HG03095 (cell line): Measurements from ENCODE around the gene ZCCHC8.

ENCODE experiments used
- ATAC-seq: cut with Tn5 transposase; IDR thresholded peaks from one replicate; pipeline ENCODE4 v1.9.1; 2021; ENCODE audit warnings: moderate library complexity; ENCODE audit not compliant: unreplicated experiment

ZCCHC8 gene

GRCh38 chr12:122500685-122501488 is at the start of gene ZCCHC8:
Gene ZCCHC8 (minus strand): TSS chr12:122500932. CDS start chr12:122500840, 92 bp downstream.
- ATAC-seq: peak; percentile 91

- ATAC-seq: no peak
Observed at GRCh38 chr12:122547330-122547729, 46.6 kb upstream of the ZCCHC8 start.

GRCh38 chr12:122545855-122546254 is 45.1 kb upstream of the ZCCHC8 start:
- peak; percentile 77 for ATAC-seq

GRCh38 chr12:122544537-122544936 is 43.8 kb upstream of the ZCCHC8 start:
- no peak for ATAC-seq

- no peak for ATAC-seq
Observed at GRCh38 chr12:122538496-122538895, 37.8 kb upstream of the ZCCHC8 start.

- ATAC-seq: no peak
Observed at GRCh38 chr12:122537021-122537420, 36.3 kb upstream of the ZCCHC8 start.

- ATAC-seq: no peak
Observed at GRCh38 chr12:122533856-122534255, 33.1 kb upstream of the ZCCHC8 start.

- no peak for ATAC-seq
Observed at GRCh38 chr12:122528992-122529391, 28.3 kb upstream of the ZCCHC8 start.

- no peak for ATAC-seq
Observed at GRCh38 chr12:122528582-122528981, 27.9 kb upstream of the ZCCHC8 start.

GRCh38 chr12:122527478-122527944 is 26.8 kb upstream of the ZCCHC8 start:
- no peak for ATAC-seq

GRCh38 chr12:122526683-122527477 is 26.1 kb upstream of the ZCCHC8 start, which contains the start of the genes KNTC1 and RSRC2:
Gene KNTC1 (plus strand): TSS chr12:122527249. CDS start chr12:122530064, 2,815 bp downstream.
Gene RSRC2 (minus strand): TSS chr12:122526936. CDS start chr12:122526853, 83 bp downstream.
- peak; percentile 90 for ATAC-seq

GRCh38 chr12:122523846-122524718 is 23.4 kb upstream of the ZCCHC8 start:
- ATAC-seq: no peak

GRCh38 chr12:122523280-122523679 is 22.5 kb upstream of the ZCCHC8 start:
- no peak for ATAC-seq

- no peak for ATAC-seq
Observed at GRCh38 chr12:122520676-122521075, 19.9 kb upstream of the ZCCHC8 start.

GRCh38 chr12:122519418-122519817 is 18.7 kb upstream of the ZCCHC8 start:
- no peak for ATAC-seq

- ATAC-seq: no peak
Observed at GRCh38 chr12:122518908-122519307, 18.2 kb upstream of the ZCCHC8 start.

- ATAC-seq: no peak
Observed at GRCh38 chr12:122517877-122518276, 17.1 kb upstream of the ZCCHC8 start.

- no peak for ATAC-seq
Observed at GRCh38 chr12:122516544-122517361, 16.0 kb upstream of the ZCCHC8 start.

- no peak for ATAC-seq
Observed at GRCh38 chr12:122515275-122515674, 14.5 kb upstream of the ZCCHC8 start.

GRCh38 chr12:122513660-122514059 is 12.9 kb upstream of the ZCCHC8 start:
- no peak for ATAC-seq
